Omental fat pad (tissue), 4 donors: Measurements from ENCODE around the gene TFE3. TPM values are rescaled to one million over a fixed set of nuclear protein-coding genes. Genes with fewer than 3 reads are reported as not detected.

ENCODE experiments used
- ATAC-seq: fragments of 150-250 bp; one replicate; pipeline ENCODE4 v1.9.1; 2016; ENCODE audit warnings: mild to moderate bottlenecking, moderate library complexity; ENCODE audit not compliant: low FRiP score
- DNase-seq: peaks from one replicate; pipeline ENCODE4 v3.0.0-alpha.2; 2019; ENCODE audit warnings: low spot score
- total RNA-seq, 4 donors: library from RNA; depleted of rRNA; stranded (reverse); fragments of >200 nt; gene quantifications; one replicate each; pipeline ENCODE4 v1.1.0, GENCODE V29; 2016
- TF ChIP-seq, protein P1 (sequence below), 3 donors: fragments of 450-650 bp; IDR thresholded peaks; one replicate each; pipeline ENCODE4 v1.5.1; 2016 to 2017; ENCODE audit warnings: antibody characterized with exemption in 3 of 3, mild to moderate bottlenecking in 3 of 3, moderate library complexity in 2 of 3

The TFE3 gene
- total RNA-seq, 4 donors from 2014 or later, result 89.8 to 124 (median 116) TPM

DNA sequence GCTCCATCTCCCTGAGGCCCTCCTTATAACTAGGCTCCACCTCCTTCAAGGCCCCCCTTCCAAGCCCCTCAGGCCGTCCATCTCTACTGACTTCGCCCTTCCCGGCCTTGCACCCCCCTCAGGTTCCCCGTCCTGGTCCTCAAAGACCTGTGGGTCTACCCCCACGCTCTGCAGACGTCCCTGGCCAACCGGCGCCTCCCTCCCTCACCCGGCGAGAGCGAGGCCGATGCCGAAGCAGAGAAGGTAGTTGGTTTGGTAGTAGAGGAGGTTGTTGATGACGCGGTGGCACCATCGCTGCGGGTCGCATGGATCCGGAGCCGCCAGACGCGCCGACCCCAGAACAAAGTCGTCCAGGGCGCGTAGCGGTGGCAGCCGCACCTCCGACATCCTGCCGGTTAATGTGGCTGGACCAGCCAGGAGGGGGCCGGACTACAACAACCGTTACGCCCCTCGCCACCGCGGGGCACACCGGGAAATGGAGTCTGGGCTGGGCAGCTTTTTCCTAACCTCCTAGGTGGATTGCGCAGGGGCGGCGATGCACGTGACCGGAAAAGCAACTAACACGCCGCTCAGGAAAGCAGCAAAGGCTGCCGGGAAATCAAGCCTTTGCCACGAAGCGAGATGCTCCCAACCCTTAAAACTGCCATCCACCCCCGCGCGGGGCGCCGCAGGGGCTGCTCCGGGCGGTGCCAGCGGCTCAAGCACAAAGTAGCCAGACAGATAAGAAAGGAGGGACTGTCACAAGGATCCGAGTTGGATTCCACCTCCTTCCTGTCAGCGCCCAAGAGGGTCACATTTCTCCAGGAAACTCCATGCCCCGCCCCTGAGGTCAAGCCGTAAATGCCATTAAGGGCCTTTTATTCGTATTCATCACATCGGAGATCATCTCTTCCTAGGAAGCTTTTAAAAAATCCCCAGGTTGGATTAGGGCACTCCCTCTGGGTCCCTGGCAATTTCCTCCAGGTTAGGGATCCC lies 30.7 kb upstream of the TFE3 start, which contains the start of gene PRAF2:
PRAF2 (minus strand) TSS at position 402 of the 975 bp plus-strand sequence; CDS start at position 387, 15 bp downstream.
- DNase-seq (peak; percentile 89), ATAC-seq (peak; percentile 82)
- TF ChIP-seq, protein P1, sequence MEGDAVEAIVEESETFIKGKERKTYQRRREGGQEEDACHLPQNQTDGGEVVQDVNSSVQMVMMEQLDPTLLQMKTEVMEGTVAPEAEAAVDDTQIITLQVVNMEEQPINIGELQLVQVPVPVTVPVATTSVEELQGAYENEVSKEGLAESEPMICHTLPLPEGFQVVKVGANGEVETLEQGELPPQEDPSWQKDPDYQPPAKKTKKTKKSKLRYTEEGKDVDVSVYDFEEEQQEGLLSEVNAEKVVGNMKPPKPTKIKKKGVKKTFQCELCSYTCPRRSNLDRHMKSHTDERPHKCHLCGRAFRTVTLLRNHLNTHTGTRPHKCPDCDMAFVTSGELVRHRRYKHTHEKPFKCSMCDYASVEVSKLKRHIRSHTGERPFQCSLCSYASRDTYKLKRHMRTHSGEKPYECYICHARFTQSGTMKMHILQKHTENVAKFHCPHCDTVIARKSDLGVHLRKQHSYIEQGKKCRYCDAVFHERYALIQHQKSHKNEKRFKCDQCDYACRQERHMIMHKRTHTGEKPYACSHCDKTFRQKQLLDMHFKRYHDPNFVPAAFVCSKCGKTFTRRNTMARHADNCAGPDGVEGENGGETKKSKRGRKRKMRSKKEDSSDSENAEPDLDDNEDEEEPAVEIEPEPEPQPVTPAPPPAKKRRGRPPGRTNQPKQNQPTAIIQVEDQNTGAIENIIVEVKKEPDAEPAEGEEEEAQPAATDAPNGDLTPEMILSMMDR (IDR thresholded peaks at IDR 0.05), result no peak

DNA sequence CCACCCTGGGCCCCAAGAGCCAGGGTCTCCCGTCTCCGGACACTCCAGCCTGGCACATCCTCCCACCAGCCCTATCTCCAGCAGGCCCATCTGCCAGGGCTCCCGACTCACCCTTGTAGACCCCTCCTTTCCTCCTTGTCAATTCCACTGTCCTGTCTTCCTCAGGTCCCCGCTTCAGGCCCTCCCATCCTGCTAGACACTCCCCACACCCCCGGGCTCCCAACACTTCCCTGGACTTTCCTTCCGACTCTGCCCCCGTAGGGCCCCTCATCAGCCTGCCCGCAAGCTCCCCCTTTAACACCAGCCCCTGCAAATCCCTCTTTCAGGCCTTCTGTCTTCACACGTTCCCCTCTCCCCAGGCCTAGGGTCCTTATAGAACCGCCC lies 29.5 kb upstream of the TFE3 start:
- DNase-seq (no peak), ATAC-seq (no peak)
- TF ChIP-seq, protein P1 (IDR thresholded peaks at IDR 0.05), result no peak

- TF ChIP-seq, protein P1 (IDR thresholded peaks at IDR 0.05), result no peak
- ATAC-seq, result peak; percentile 77
- DNase-seq, result no peak
Measured at GRCh38 chrX:49071877-49072711, 28.9 kb upstream of the TFE3 start.

DNA sequence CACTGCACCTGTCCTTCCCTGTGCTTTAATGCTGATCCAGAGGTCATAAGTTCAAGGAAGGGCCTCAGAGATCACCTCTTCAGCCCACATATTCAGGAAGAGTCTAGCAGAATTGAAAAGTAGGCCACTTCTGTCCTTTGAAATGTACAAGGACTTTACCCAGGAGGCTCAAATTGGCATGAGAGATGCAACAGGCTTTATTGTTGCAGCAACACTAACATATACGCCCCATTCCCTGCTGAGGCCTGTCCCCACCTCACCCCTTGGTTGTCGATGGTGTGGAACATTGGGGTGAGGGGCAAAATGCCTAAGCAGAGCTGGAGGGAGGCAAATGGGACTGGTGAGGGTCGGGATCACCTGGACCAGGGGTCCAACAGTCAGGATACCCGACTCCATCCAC lies 27.8 kb upstream of the TFE3 start:
- DNase-seq, result no peak
- no peak for ATAC-seq
- TF ChIP-seq, protein P1 (IDR thresholded peaks at IDR 0.05), result no peak

- no peak for DNase-seq
- TF ChIP-seq, protein P1 (IDR thresholded peaks at IDR 0.05), result no peak
- no peak for ATAC-seq
Measured at GRCh38 chrX:49069038-49069437, 25.9 kb upstream of the TFE3 start.

GRCh38 chrX:49067285-49068120 lies 24.3 kb upstream of the TFE3 start:
- TF ChIP-seq, protein P1 (IDR thresholded peaks at IDR 0.05), result no peak
- DNase-seq (no peak), ATAC-seq (no peak)
